ENCODE data around the gene GRAMD1A.
"Not testable (repeated sequence)": the region's sequence is repeated elsewhere in the genome, so short reads cannot be mapped to it uniquely, and the experiment has no call there.

- TF ChIP-seq POLR2A (IDR thresholded peaks at IDR 0.05): not testable (repeated sequence)
- TF ChIP-seq, protein P1, sequence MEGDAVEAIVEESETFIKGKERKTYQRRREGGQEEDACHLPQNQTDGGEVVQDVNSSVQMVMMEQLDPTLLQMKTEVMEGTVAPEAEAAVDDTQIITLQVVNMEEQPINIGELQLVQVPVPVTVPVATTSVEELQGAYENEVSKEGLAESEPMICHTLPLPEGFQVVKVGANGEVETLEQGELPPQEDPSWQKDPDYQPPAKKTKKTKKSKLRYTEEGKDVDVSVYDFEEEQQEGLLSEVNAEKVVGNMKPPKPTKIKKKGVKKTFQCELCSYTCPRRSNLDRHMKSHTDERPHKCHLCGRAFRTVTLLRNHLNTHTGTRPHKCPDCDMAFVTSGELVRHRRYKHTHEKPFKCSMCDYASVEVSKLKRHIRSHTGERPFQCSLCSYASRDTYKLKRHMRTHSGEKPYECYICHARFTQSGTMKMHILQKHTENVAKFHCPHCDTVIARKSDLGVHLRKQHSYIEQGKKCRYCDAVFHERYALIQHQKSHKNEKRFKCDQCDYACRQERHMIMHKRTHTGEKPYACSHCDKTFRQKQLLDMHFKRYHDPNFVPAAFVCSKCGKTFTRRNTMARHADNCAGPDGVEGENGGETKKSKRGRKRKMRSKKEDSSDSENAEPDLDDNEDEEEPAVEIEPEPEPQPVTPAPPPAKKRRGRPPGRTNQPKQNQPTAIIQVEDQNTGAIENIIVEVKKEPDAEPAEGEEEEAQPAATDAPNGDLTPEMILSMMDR (IDR thresholded peaks at IDR 0.05 in 4 of 5, conservative IDR thresholded peaks at IDR 0.05 in 1 of 5): not testable (repeated sequence)
These were observed 29.2 kb downstream of the GRAMD1A start for GRCh38 chr19:35029275-35029736.

All from gastrocnemius medialis (tissue), 4 donors.